ENCODE data around the gene CUL5.

DNA sequence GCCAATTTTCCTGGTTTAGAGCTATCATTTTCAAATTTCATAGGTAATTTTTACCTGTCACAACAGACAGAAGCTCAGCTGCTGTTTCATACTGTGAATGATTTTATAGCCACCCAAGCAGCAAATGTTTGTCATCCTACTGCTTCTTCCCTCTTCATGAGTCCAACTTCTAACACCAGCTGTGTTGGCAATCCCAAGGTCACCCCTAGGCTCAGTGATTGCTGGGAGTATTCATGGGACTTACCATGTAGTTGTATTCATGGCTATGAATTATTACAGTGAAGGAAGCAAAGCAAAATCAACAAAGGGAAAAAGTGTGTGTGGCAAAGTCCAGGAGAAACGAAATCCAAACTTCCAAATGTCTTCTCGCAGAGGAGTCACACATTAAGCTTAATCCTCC lies 28.5 kb downstream of the CUL5 start:
- TF ChIP-seq, protein P1, sequence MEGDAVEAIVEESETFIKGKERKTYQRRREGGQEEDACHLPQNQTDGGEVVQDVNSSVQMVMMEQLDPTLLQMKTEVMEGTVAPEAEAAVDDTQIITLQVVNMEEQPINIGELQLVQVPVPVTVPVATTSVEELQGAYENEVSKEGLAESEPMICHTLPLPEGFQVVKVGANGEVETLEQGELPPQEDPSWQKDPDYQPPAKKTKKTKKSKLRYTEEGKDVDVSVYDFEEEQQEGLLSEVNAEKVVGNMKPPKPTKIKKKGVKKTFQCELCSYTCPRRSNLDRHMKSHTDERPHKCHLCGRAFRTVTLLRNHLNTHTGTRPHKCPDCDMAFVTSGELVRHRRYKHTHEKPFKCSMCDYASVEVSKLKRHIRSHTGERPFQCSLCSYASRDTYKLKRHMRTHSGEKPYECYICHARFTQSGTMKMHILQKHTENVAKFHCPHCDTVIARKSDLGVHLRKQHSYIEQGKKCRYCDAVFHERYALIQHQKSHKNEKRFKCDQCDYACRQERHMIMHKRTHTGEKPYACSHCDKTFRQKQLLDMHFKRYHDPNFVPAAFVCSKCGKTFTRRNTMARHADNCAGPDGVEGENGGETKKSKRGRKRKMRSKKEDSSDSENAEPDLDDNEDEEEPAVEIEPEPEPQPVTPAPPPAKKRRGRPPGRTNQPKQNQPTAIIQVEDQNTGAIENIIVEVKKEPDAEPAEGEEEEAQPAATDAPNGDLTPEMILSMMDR (conservative IDR thresholded peaks at IDR 0.05) = no peak
- no peak for TF ChIP-seq ZFX (IDR thresholded peaks at IDR 0.05)
